ENCODE results near the gene GNAO1. TPM values are rescaled to one million over a fixed set of nuclear protein-coding genes. Genes with fewer than 3 reads are reported as not detected.
A peak's percentile ranks its signal among the peaks of the same experiment; 100 is the strongest.

The GNAO1 gene
- total RNA-seq, 1 donor from 2014 or later: 1.2 TPM

DNA sequence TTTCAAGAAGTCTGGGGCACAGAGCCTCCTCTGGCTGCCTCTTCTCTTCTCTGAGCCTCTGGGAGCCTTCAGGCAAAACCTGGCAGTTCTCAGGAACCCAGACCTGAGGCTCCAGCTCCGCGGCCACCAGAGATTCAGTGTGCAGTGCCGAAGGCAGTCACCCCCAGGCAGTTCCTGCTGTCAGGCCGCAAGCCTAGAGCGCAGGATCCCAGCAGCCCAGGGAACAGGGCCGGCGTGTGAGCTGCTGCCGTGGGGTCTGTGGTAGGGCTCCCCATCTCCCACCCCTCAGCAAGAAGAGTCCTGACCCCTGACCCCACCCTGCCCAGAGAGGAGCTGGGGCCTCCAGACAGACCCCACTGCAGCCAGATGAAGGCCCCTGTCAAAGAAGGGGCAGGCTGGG is 155.9 kb downstream of the GNAO1 start:
- Mint-ChIP-seq H3K36me3 (ENCODE audit: low read depth) (no peaks in the 10 kb centered on the region), H3K9me3 (ENCODE audit: low read depth) (no peaks in the 10 kb centered on the region), H3K27ac (ENCODE audit: unreplicated experiment) (no peak overlapping the region), H3K4me3 (ENCODE audit: unreplicated experiment) (no peak overlapping the region), H3K4me1 (ENCODE audit: low read depth) (no peaks in the 10 kb centered on the region), H3K27me3 (ENCODE audit: low read depth) (no peaks in the 10 kb centered on the region)
- TF ChIP-seq, protein P1, sequence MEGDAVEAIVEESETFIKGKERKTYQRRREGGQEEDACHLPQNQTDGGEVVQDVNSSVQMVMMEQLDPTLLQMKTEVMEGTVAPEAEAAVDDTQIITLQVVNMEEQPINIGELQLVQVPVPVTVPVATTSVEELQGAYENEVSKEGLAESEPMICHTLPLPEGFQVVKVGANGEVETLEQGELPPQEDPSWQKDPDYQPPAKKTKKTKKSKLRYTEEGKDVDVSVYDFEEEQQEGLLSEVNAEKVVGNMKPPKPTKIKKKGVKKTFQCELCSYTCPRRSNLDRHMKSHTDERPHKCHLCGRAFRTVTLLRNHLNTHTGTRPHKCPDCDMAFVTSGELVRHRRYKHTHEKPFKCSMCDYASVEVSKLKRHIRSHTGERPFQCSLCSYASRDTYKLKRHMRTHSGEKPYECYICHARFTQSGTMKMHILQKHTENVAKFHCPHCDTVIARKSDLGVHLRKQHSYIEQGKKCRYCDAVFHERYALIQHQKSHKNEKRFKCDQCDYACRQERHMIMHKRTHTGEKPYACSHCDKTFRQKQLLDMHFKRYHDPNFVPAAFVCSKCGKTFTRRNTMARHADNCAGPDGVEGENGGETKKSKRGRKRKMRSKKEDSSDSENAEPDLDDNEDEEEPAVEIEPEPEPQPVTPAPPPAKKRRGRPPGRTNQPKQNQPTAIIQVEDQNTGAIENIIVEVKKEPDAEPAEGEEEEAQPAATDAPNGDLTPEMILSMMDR (IDR thresholded peaks at IDR 0.05): no peak
- no peak for DNase-seq (ENCODE audit: low spot score)

DNA sequence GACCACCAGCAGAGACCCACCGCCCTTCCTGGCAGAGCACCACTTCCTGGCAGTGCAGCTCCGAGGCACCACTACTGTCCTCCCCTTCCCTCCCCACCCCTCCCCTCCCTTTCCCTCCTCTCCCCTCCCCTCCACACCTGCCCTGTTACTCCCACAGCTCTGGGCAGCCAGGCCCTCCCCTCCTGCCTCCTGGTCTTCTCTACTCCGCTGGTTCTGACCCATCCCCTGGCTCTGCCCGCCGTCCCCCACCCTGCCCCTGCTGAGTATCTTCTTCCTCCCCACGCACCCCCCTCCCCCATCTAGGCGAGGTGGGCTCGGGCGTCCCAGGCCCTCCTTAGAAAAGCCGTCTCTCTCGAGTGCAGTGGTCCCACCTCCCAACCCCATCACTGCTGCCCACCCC is 156.4 kb downstream of the GNAO1 start:
- Mint-ChIP-seq H3K9me3 (ENCODE audit: low read depth) (no peaks in the 10 kb centered on the region), H3K4me1 (ENCODE audit: low read depth) (no peaks in the 10 kb centered on the region), H3K27me3 (ENCODE audit: low read depth) (no peaks in the 10 kb centered on the region), H3K27ac (ENCODE audit: unreplicated experiment) (no peak overlapping the region), H3K36me3 (ENCODE audit: low read depth) (no peaks in the 10 kb centered on the region), H3K4me3 (ENCODE audit: unreplicated experiment) (no peak overlapping the region)
- TF ChIP-seq, protein P1 (IDR thresholded peaks at IDR 0.05): no peak
- DNase-seq (ENCODE audit: low spot score): peak; percentile 72

DNA sequence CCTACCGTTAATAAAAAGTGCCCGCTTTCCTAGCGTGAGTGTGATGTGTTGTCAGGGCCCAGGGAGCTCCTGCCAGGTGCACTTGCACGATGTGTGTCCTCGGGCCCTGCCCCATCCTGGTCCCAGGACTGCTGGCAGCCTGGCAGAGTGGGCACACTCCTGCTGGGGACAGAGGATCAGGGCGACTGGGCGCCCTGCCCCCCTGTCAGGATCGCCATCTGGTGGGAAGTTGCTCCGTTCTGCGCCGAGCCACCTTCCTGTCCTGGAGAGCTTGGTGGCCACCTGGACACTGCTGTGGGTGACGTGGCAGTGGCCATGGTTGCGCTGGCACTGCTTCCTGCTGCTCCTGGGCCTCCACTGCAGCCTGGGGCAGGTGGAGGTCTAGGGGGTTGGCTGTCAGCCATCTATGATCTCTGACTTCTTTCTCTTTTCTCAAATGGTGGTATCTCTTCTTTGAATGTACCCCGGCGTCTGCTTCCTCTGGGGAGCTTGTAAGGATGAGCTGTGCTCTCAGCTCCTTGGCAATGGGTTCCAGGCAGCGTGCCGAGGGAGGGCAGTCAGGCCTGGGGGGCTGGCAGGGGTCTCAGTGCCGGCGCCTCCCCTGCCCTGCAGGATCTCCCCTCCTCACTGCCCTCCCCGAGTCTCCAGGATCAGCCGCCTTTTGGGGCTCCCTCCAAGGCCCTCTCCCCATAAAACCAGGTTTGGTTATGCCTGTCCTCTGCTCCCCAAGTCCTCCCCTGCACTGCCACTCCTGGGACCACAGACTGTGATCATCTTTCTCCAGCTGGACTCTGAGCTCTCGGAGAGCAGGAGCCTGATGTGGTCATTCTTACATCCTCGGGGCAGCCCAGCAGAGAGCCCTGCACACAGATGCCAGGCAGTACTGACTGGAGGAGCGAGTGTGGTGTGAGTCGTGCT is 157.1 kb downstream of the GNAO1 start:
- Mint-ChIP-seq H3K27ac (ENCODE audit: unreplicated experiment) (no peak overlapping the region), H3K36me3 (ENCODE audit: low read depth) (no peaks in the 10 kb centered on the region)

DNA sequence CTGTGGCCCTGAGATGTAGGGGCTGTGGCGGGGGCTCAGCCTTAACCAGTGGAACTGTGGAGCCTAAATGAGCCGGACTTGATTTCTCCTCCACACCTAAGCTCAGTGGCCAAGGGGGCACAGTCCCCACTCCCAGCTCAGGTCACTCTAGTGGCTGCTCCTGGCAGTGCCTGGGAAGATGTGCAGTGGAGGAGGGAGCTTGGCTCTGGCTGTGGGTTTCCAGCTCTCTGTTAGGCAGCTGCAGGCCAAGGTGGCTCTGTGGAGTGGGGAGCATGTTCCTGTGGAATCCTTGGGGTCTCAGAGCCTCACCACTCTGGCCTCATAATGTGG is 157.8 kb downstream of the GNAO1 start:
- Mint-ChIP-seq H3K9me3 (ENCODE audit: low read depth) (no peaks in the 10 kb centered on the region), H3K27ac (ENCODE audit: unreplicated experiment) (no peak overlapping the region), H3K27me3 (ENCODE audit: low read depth) (no peaks in the 10 kb centered on the region), H3K4me3 (ENCODE audit: unreplicated experiment) (no peak overlapping the region), H3K36me3 (ENCODE audit: low read depth) (no peaks in the 10 kb centered on the region), H3K4me1 (ENCODE audit: low read depth) (no peaks in the 10 kb centered on the region)
- TF ChIP-seq, protein P1 (IDR thresholded peaks at IDR 0.05): no peak
- DNase-seq (ENCODE audit: low spot score): peak; percentile 63

More for the DNA sequence above, 157.1 kb downstream of the GNAO1 start:
- H3K4me3 Mint-ChIP-seq (ENCODE audit: unreplicated experiment): no peak overlapping the region
- H3K4me1 Mint-ChIP-seq (ENCODE audit: low read depth): no peaks in the 10 kb centered on the region
- no peaks in the 10 kb centered on the region for H3K9me3 Mint-ChIP-seq (ENCODE audit: low read depth)
- TF ChIP-seq, protein P1 (IDR thresholded peaks at IDR 0.05): no peak
- DNase-seq (ENCODE audit: low spot score): peak; percentile 87
- H3K27me3 Mint-ChIP-seq (ENCODE audit: low read depth): no peaks in the 10 kb centered on the region

DNA sequence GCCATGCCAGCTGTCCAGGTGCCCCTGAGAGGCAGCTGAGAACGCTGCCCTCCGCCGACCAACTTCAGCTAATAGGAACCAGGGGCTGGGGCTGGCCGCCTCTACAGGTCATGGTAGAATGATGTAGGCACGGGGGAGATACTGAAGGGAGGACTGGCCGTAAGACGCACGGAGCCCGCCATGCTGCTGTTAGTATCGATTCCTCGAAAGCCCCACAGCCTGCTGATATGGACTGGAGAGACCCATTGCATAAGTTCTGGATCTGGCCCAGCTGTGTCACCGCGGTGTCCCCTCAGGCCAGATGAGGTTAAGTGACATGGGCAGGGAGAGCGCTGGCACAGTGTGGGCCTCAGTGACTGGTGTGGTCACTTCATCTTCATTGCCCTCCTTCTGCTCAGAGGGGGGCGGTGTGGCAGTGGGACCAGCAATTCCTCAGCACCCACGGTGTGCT is 158.4 kb downstream of the GNAO1 start:
- peak; percentile 72 for DNase-seq (ENCODE audit: low spot score)
- TF ChIP-seq, protein P1 (IDR thresholded peaks at IDR 0.05): no peak
- H3K27me3 Mint-ChIP-seq (ENCODE audit: low read depth): no peaks in the 10 kb centered on the region
- no peaks in the 10 kb centered on the region for H3K9me3 Mint-ChIP-seq (ENCODE audit: low read depth)
- no peak overlapping the region for H3K27ac Mint-ChIP-seq (ENCODE audit: unreplicated experiment)
- H3K4me1 Mint-ChIP-seq (ENCODE audit: low read depth): no peaks in the 10 kb centered on the region
- H3K36me3 Mint-ChIP-seq (ENCODE audit: low read depth): no peaks in the 10 kb centered on the region
- H3K4me3 Mint-ChIP-seq (ENCODE audit: unreplicated experiment): no peak overlapping the region
